Kidney (tissue), 14 donors: ENCODE data around the gene P2RX2. TPM values are rescaled to one million over a fixed set of nuclear protein-coding genes. Genes with fewer than 3 reads are reported as not detected.

Source experiments
- DNase-seq, 5 donors: peaks; one replicate each; pipeline ENCODE4 v3.0.0-alpha.2; 2013 to 2020
- FAIRE-seq: peaks from 2 replicates; lab custom pipeline; 2012; peaks lifted over from hg19 to GRCh38; lab: Jason Lieb, UNC
- H3K27ac ChIP-seq, 2 donors: one replicate each; pipeline ENCODE4 v1.7.0; 2013; ENCODE audit warnings: low read depth in 2 of 2, low read length in 2 of 2, inconsistent platforms in 1 of 2
- H3K27me3 ChIP-seq: one replicate; pipeline ENCODE4 v1.7.1; 2013; ENCODE audit warnings: low read length, inconsistent platforms; ENCODE audit not compliant: control insufficient read depth, insufficient read depth
- H3K36me3 ChIP-seq, 3 donors: one replicate each; pipeline versions ENCODE4 v1.7.0 to v1.7.1; 2013; ENCODE audit warnings: low read length in 3 of 3, control low read depth in 1 of 3, inconsistent platforms in 1 of 3; ENCODE audit not compliant: insufficient read depth in 3 of 3, control insufficient read depth in 2 of 3
- H3K4me1 ChIP-seq, 3 donors: one replicate each; pipeline versions ENCODE4 v1.7.0 to v1.7.1; 2013; ENCODE audit warnings: low read length in 3 of 3, inconsistent platforms in 1 of 3, low read depth in 1 of 3; ENCODE audit not compliant: control insufficient read depth in 2 of 3, insufficient read depth in 2 of 3
- H3K4me3 ChIP-seq, 3 donors: one replicate each; pipeline versions ENCODE4 v1.7.0 to v1.8.1; 2013; ENCODE audit warnings: low read length in 3 of 3, control low read depth in 1 of 3, inconsistent platforms in 1 of 3
- H3K9ac ChIP-seq, 3 donors: one replicate each; pipeline versions ENCODE4 v1.7.0 to v1.7.1; 2013; ENCODE audit warnings: low read length in 3 of 3, control low read depth in 1 of 3, inconsistent platforms in 1 of 3
- H3K9me3 ChIP-seq, 3 donors: one replicate each; pipeline versions ENCODE4 v1.7.0 to v1.7.1; 2013; ENCODE audit warnings: low read length in 3 of 3, control low read depth in 1 of 3, inconsistent platforms in 1 of 3; ENCODE audit not compliant: control insufficient read depth in 2 of 3, insufficient read depth in 1 of 3
- CTCF ChIP-seq: IDR thresholded peaks from 3 replicates; pipeline ENCODE4 v1.5.1; 2012; ENCODE audit warnings: mild to moderate bottlenecking, moderate library complexity, borderline replicate concordance; ENCODE audit not compliant: insufficient read depth; ENCODE audit errors: extremely low read depth
- intact Hi-C: fragments of 100-400 bp; cut with DNase I; formaldehyde crosslinking; loops from one replicate; pipeline ENCODE4 v1.11.1; 2022
- polyA plus RNA-seq: library from polyadenylated mRNA; stranded (reverse); fragments of 350-450 nt; fragmentation: Illumina TruSeq; extraction: RNeasy Lipid Tissue Mini Kit (QIAGEN cat#74804); gene quantifications from one replicate; pipeline ENCODE4 v1.2.3, GENCODE V29; 2014; ENCODE audit warnings: low read depth, low replicate concordance; ENCODE audit not compliant: insufficient read depth
- total RNA-seq: library from RNA; stranded (reverse); fragmentation: NEBNext Ultra II Directional; extraction: Animal tissue kit (Norgen Biotek cat#: 25700); gene quantifications from one replicate; pipeline ENCODE4 v1.2.1, GENCODE V29; 2021
- donor health status: control.
- donor health status: control.
- donor health status: control.
- donor health status: control.
- donor health status: control.
- donor health status: DM: yes; HTN: yes; CAD: no.
- donor health status: Normal renal cell carcinoma (clear cell type).

Gene P2RX2
- total and polyA plus RNA-seq, 2 donors from 2014 or later: 0.19 to 0.37 TPM

- peaks cover 0 to 2% (median 0%) of the 10 kb centered on the region in 3 donors for H3K4me1 ChIP-seq
These were observed 23.5 kb downstream of the P2RX2 start for GRCh38 chr12:132641811-132642650.

GRCh38 chr12:132642846-132643835 is 24.6 kb downstream of the P2RX2 start:
- Histone ChIP-seq H3K27ac (no peak overlapping the region), H3K9me3 (no peaks in the 10 kb centered on the region), H3K9ac (no peak overlapping the region), H3K4me1 (peaks cover 0 to 2% (median 0%) of the 10 kb centered on the region in 3 donors), H3K27me3 (no peaks in the 10 kb centered on the region), H3K36me3 (peaks cover 0 to 8% (median 2%) of the 10 kb centered on the region in 3 donors), H3K4me3 (no peak overlapping the region)
- DNase-seq (peak in 1 of 5 donors; percentile 66), FAIRE-seq (no peak)
- intact Hi-C loops: no loop called here
- TF ChIP-seq CTCF: no peak

More at GRCh38 chr12:132641811-132642650, 23.5 kb downstream of the P2RX2 start:
- Histone ChIP-seq H3K4me3 (no peak overlapping the region), H3K27me3 (no peaks in the 10 kb centered on the region), H3K9ac (no peak overlapping the region), H3K36me3 (peaks cover 0 to 11% (median 5%) of the 10 kb centered on the region in 3 donors), H3K9me3 (no peaks in the 10 kb centered on the region), H3K27ac (no peak overlapping the region)
- no peak for FAIRE-seq
- no peak for TF ChIP-seq CTCF
- intact Hi-C loops: no loop called here
- DNase-seq: peak in 1 of 5 donors; percentile 50

GRCh38 chr12:132646850-132647249 is 28.3 kb downstream of the P2RX2 start:
- H3K27ac ChIP-seq: no peak overlapping the region
- FAIRE-seq (no peak), DNase-seq (peak in 1 of 5 donors; percentile 4)
- H3K9me3 ChIP-seq: no peaks in the 10 kb centered on the region
- H3K9ac ChIP-seq: no peak overlapping the region
- no peaks in the 10 kb centered on the region for H3K4me1 ChIP-seq
- H3K4me3 ChIP-seq: no peak overlapping the region
- no peaks in the 10 kb centered on the region for H3K27me3 ChIP-seq
- H3K36me3 ChIP-seq: peaks cover 0 to 5% (median 0%) of the 10 kb centered on the region in 3 donors
- no peak for TF ChIP-seq CTCF
- intact Hi-C loops: no loop called here
